ACHN (cell line): ENCODE results near the gene ECD.
"Not testable (repeated sequence)": the region's sequence is repeated elsewhere in the genome, so short reads cannot be mapped to it uniquely, and the experiment has no call there.

ENCODE experiments used
- DNase-seq: peaks from one replicate; pipeline ENCODE4 v3.0.0-alpha.2; 2015
- in situ Hi-C: cut with HindIII; loops from 2 replicates; pipeline ENCODE4 v1.10.0; 2017; ENCODE audit warnings: low sequenced_read_pairs, low pct_ligation_motif_present, low pct_unique_long_range_greater_than_20kb

Gene ECD

GRCh38 chr10:73163096-73163495 is 4.7 kb downstream of the ECD start:
- DNase-seq: no peak
- in situ Hi-C loops: no loop called here

DNA sequence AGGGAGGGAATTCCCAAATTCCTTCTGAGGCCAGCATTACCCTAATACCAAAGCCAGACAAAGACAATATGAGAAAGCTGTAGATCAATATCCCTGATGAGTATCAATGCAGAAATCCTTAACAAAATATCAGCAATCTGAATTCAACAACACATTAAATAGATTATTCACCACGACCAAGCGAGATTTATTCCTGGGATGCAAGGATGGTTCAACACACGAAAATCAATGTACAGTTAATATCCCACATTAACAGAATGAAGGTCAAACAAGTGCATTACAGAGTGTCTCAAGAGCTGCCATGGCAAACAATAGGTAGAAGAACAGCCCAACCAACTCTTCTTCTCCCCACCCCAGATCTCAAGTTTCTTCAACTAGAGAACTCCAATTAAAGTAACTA is 6.1 kb downstream of the ECD start:
- in situ Hi-C loops: no loop called here
- DNase-seq: no peak

DNA sequence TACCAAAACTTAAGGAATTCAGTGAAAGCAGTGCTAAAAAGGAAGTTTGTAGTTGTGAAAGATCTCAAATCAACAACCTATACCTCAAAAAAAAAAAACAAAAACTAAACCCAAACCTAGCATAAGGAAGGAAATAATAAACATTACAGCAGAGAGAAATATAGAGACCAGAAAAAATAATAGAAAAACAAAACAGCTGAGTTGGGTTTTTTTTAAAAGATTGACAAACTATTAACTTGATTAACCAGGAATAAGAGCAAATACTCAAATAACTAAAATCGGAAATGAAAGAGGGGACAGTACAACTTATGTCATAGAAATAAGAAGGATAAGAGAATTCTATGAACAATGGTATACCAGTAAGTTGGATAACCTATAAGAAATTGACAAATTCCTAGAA is 6.7 kb downstream of the ECD start:
- no peak for DNase-seq
- in situ Hi-C loops: no loop called here

GRCh38 chr10:73159038-73159648 is 8.7 kb downstream of the ECD start:
- peak; percentile 61 for DNase-seq

GRCh38 chr10:73156054-73156453 is 11.8 kb downstream of the ECD start:
- in situ Hi-C loops: no loop called here
- DNase-seq: no peak

More at GRCh38 chr10:73159038-73159648, 8.7 kb downstream of the ECD start:
- in situ Hi-C loops: no loop called here

GRCh38 chr10:73152009-73152408 is 15.8 kb downstream of the ECD start:
- in situ Hi-C loops: no loop called here
- DNase-seq: no peak

GRCh38 chr10:73150633-73151413 is 17.0 kb downstream of the ECD start:
- in situ Hi-C loops, DNase-seq: not testable (repeated sequence)

DNA sequence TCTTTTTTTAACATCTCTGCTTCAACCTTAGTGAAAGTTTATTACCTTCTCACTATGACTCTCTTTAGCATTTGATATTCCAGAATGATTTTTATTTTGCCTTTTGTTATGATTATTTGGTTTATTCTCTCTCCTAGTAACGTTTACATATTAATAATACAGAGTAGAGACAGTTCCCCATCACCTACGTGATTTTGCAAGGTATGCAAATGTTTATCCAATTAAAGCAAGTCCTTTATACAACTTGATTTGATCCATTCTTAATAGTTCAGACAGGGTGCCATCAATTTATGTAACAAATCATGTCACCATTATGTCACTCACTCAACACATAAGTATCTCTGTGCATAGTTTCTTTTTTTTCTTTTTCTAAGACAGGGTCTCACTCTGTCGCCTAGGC is 26.2 kb downstream of the ECD start:
- in situ Hi-C loops: no loop called here

GRCh38 chr10:73139251-73139650 is 28.6 kb downstream of the ECD start:
- DNase-seq: no peak
- in situ Hi-C loops: no loop called here

More for the DNA sequence above, 26.2 kb downstream of the ECD start:
- no peak for DNase-seq

- in situ Hi-C loops: no loop called here
- DNase-seq: no peak
These were observed 31.2 kb downstream of the ECD start for GRCh38 chr10:73136627-73137026.

DNA sequence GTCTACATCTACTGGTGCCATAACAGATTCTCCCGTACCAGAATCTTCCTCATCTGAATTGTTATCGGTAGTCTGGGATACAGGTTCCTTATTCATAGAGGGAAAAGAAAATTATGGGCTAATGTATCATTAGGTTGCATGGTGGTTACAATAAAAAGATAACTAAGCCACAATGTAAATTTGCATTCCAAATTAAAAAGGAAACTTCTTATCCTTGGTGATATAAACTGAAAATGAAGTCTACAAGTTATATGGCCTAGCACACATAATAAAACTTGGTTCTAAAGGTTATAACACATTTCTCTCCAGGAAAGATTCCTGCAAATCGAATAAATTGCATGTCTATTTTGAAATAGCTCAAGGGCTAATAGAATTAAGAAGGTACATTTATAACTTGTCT is 33.1 kb downstream of the ECD start:
- in situ Hi-C loops: no loop called here
- no peak for DNase-seq

DNA sequence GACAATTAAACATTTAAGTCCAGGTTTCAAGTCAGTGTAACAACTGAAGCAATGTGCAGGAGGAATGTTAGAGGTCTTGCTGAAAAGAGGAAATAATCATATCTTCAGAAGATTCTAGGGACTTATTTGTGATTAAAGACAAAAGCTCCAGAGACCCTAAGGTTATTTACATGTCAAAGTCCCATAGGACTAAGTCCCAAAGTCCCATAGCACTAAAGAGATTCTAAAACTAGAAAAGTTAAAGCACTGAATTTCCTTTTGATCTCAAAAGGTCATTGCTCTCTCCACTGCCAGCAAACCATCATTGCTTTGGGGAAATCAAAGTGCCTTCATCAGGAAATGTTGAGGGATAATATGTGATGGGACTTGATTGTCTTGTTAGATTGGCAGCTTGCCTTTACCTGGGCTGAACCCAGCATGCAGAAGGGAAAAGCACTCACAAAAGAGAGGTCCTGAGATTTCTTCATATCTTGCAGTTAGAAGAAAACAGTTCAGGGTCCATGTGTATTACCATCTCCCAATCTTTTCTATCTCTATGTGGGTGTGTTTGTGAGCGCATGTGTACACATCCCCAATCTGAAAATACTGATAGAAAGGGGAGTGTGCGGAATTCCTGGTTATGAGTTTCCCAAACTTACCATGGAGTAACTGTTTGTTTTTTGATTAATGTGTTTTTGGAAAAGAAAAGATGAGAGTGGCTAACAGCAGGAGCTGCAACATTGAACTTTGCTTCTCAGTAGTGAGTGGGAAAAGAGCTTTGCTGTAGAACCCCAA is 35.7 kb downstream of the ECD start:
- in situ Hi-C loops: no loop called here
- DNase-seq: no peak

DNA sequence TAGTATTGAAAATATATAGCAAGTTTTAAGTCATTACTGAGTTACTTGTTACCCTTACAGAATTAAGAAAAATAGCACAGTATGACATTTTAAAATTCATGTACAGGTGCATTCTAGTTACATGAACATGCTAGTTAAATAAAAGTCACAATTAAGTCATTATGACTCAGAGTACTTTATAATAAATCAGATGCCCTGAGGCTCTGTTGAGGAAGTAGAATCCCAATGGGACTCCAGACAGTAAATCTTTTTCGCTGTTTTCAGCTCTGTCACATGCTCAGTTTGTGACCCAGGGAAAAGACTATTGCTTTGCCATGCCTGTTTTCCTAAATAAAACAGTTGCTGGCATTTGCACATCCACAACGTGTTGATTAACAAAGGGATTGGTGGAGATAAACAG is 36.5 kb downstream of the ECD start:
- no peak for DNase-seq
- in situ Hi-C loops: no loop called here

DNA sequence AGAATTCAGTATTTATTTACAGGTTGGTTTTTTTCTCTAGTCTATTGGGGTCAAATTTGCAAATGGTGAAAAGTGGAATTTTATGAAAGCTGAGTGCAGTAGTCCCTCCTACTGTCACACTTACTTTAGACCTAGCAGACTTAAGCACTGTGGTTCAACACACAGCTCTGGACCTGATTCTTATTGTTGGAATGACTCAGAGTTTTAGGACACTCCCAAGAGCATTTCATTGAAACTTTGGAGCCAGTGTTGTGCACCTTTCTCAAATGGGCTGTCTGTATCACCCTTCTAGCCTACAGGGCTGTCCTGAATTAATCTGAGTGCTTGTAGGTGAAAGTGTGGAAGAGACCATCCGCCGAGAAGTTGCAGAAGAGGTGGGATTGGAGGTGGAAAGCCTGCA is 41.5 kb downstream of the ECD start:
- DNase-seq: no peak
- in situ Hi-C loops: no loop called here

GRCh38 chr10:73119952-73120351 is 47.9 kb downstream of the ECD start:
- in situ Hi-C loops: no loop called here
- no peak for DNase-seq

- DNase-seq: no peak
- in situ Hi-C loops: no loop called here
These were observed 48.4 kb downstream of the ECD start for GRCh38 chr10:73119457-73119856.

DNA sequence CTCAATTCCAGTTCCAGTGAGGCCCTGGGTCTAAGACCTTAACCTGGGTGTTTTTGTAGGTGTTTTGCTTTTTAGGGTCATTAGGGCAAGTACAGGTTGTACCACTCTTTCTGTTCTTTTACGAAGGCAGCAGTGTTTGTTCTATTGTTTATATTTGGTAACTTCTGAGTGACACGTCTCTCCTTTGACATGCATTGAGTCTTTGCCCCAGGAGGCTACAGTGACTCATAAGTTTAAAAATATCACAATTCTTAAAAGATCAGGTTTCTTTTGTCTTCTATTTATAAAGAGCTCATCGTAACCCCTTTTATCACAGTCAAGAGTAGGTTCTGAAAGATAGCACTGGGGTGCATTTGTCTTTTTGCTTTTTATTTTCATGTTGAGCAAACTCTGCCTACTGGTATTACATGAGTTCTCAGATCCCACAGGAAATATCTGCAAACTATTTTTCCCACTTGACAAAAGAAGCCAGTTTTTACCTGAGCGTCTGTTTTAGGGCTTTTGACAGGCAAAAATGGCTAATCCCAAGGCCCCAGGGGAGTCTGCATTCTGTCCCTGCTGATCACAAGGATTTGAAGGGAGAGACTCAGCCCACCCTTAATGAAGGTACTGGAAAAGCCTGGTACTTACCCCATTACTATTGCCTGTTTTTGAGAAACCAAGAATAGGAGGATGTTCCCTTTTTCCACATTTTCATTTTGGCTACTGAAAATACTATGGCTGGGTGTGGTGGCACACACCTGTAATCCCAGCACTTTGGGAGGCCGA is 49.6 kb downstream of the ECD start:
- DNase-seq: no peak
- in situ Hi-C loops: no loop called here

- no peak for DNase-seq
- in situ Hi-C loops: no loop called here
These were observed 51.8 kb downstream of the ECD start for GRCh38 chr10:73116017-73116416.

GRCh38 chr10:73113551-73113950 is 54.3 kb downstream of the ECD start:
- in situ Hi-C loops: no loop called here
- no peak for DNase-seq
